GM21529 (cell line): ENCODE data around the gene AIFM2.

Experiments
- ATAC-seq: cut with Tn5 transposase; IDR thresholded peaks from one replicate; pipeline ENCODE4 v1.9.1; 2021; ENCODE audit not compliant: unreplicated experiment

Gene AIFM2

GRCh38 chr10:70063418-70064098, 69.1 kb downstream of the AIFM2 start:
- no peak for ATAC-seq
